ENCODE measurements around the gene NLRP11.

- TF ChIP-seq, protein P1, sequence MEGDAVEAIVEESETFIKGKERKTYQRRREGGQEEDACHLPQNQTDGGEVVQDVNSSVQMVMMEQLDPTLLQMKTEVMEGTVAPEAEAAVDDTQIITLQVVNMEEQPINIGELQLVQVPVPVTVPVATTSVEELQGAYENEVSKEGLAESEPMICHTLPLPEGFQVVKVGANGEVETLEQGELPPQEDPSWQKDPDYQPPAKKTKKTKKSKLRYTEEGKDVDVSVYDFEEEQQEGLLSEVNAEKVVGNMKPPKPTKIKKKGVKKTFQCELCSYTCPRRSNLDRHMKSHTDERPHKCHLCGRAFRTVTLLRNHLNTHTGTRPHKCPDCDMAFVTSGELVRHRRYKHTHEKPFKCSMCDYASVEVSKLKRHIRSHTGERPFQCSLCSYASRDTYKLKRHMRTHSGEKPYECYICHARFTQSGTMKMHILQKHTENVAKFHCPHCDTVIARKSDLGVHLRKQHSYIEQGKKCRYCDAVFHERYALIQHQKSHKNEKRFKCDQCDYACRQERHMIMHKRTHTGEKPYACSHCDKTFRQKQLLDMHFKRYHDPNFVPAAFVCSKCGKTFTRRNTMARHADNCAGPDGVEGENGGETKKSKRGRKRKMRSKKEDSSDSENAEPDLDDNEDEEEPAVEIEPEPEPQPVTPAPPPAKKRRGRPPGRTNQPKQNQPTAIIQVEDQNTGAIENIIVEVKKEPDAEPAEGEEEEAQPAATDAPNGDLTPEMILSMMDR (conservative IDR thresholded peaks at IDR 0.05; ENCODE audit: low read depth, low read length), result no peak
- TF ChIP-seq EZH2 (IDR thresholded peaks at IDR 0.05; ENCODE audit: low read length, unreplicated experiment), result no peak
Observed at GRCh38 chr19:55801416-55801815, 30.4 kb downstream of the NLRP11 start.
